Gastroesophageal sphincter (tissue), 3 donors: ENCODE data around the gene ACTL8.

Source experiments
- CTCF ChIP-seq, 4 experiments: fragments of 200-600 bp in 2 of 4; fragments of 450-650 bp in 2 of 4; sonication (generic) in 1 of 4; IDR thresholded peaks; one replicate each; pipeline ENCODE4 v1.5.1; 2017 to 2019; ENCODE audit warnings: antibody characterized with exemption in 4 of 4, mild to moderate bottlenecking in 2 of 4, moderate library complexity in 2 of 4
- POLR2A ChIP-seq, 2 donors: fragments of 450-650 bp; IDR thresholded peaks; one replicate each; pipeline ENCODE4 v1.6.1; 2017; ENCODE audit warnings: antibody characterized with exemption in 2 of 2, mild to moderate bottlenecking in 2 of 2, moderate library complexity in 1 of 2

- TF ChIP-seq CTCF (IDR thresholded peaks at IDR 0.05) (no peak), POLR2A (IDR thresholded peaks at IDR 0.05) (no peak)
These were observed 82.3 kb downstream of the ACTL8 start for GRCh38 chr1:17837233-17838030.
